Esophagus squamous epithelium (tissue), 5 donors: Measurements from ENCODE around the gene GJA3. TPM values are rescaled to one million over a fixed set of nuclear protein-coding genes. Genes with fewer than 3 reads are reported as not detected.

Source experiments
- DNase-seq: peaks from one replicate; lab custom pipeline; 2025; lab: John Stamatoyannopoulos, UW
- H3K27ac ChIP-seq, 4 donors: fragments of 200-600 bp; sonication (generic); one replicate each; pipeline ENCODE4 v1.5.1; 2016 to 2019; ENCODE audit warnings: mild to moderate bottlenecking in 1 of 4
- H3K27me3 ChIP-seq, 4 donors: fragments of 200-600 bp; sonication (generic); 1 replicate in 3 of 4; 2 replicates in 1 of 4; pipeline versions ENCODE4 v1.5.1 to v1.6.0; 2017 to 2021; ENCODE audit warnings: antibody characterized with exemption in 1 of 4
- H3K36me3 ChIP-seq, 3 donors: fragments of 200-600 bp; sonication (generic); one replicate each; pipeline ENCODE4 v1.5.1; 2016 to 2019
- H3K4me1 ChIP-seq, 3 donors: fragments of 200-600 bp; sonication (generic); one replicate each; pipeline ENCODE4 v1.5.1; 2017 to 2019
- H3K4me3 ChIP-seq, 4 donors: fragments of 200-600 bp; sonication (generic); 1 replicate in 3 of 4; 2 replicates in 1 of 4; pipeline ENCODE4 v1.5.1; 2016 to 2019; ENCODE audit warnings: mild to moderate bottlenecking in 2 of 4, moderate library complexity in 1 of 4
- H3K9me3 ChIP-seq, 3 donors: fragments of 200-600 bp; sonication (generic); one replicate each; pipeline ENCODE4 v1.5.1; 2016 to 2019
- POLR2A ChIP-seq, 4 donors: fragments of 450-650 bp; IDR thresholded peaks; one replicate each; pipeline ENCODE4 v1.6.1; 2017; ENCODE audit warnings: antibody characterized with exemption in 4 of 4, mild to moderate bottlenecking in 4 of 4, moderate library complexity in 3 of 4
- WGBS, 2 donors: methylation state at CpG; one replicate each; pipeline ENCODE4 v1.1.5; 2018; 5-methylcytosine and 5-hydroxymethylcytosine counted together
- intact Hi-C: fragments of 100-400 bp; cut with DNase I; formaldehyde crosslinking; loops from one replicate; pipeline ENCODE4 v1.15.0; 2022
- total RNA-seq, 4 donors: library from RNA; depleted of rRNA; stranded (reverse); fragments of >200 nt; gene quantifications; one replicate each; pipeline ENCODE4 v1.1.0, GENCODE V29; 2016
- TF ChIP-seq, protein P1 (sequence below), 6 experiments: fragments of 450-650 bp in 4 of 6; fragments of 200-600 bp in 2 of 6; sonication (generic) in 2 of 6; IDR thresholded peaks; one replicate each; pipeline ENCODE4 v1.5.1; 2016 to 2019; ENCODE audit warnings: antibody characterized with exemption in 6 of 6, mild to moderate bottlenecking in 4 of 6, moderate library complexity in 4 of 6
- donor health status: DM: yes; HTN: yes; CAD: no.

GJA3 gene
- total RNA-seq, 4 donors from 2014 or later = 0.45 to 1.3 (median 1.00) TPM

DNA sequence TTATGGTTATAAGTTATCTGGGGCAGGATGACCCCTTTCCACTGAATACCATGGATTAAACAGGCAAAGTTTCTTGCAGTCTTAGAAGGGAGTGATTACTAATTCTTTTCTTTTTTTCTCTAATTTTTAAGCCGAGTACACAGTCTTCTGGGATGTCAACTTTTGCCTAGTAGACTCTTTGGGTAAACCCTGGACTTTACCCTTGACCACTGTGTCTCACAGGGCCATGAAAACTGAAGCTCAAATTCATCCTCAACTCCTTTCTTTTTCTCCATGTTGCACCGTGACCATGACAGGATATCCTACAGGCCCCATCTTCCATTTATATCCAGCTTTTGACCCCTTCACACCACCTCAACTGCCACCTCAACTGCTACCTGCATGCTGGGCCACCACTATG is 51.8 kb downstream of the GJA3 start:
- intact Hi-C loops = loop anchor here (10.0 kb wide), 1 partner anchor 46 kb away; no protein-coding TSS in a partner anchor
- 80 to 97% methylated on average over 2 of the region's 2 CpGs for WGBS, 2 donors
- no peak overlapping the region for H3K27ac ChIP-seq
- H3K9me3 ChIP-seq = no peaks in the 10 kb centered on the region
- H3K4me3 ChIP-seq = no peak overlapping the region
- peaks cover 0 to 14% (median 0%) of the 10 kb centered on the region in 4 donors for H3K27me3 ChIP-seq
- H3K4me1 ChIP-seq = peaks cover 0 to 15% (median 3%) of the 10 kb centered on the region in 3 donors
- H3K36me3 ChIP-seq = no peaks in the 10 kb centered on the region
- no peak for DNase-seq
- TF ChIP-seq POLR2A (IDR thresholded peaks at IDR 0.05) = no peak

DNA sequence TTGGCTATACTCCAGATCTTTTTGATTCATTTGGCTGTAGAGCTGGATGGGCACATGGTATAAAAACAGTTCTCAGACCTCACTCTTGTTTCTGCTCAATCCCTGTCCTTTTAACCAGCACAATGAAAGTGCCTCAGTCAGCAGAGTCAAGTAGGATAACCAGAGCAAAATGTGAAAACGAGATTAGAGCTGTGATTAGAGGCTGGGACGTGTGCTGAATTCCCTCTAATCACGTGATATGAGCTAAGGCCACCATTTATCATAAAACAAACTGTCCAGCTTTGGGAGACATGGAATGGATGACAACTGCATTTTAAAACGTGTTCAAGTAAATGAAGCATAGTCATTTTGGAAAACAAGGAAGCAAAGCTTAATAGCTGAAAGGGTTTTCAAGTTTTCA is 54.1 kb downstream of the GJA3 start:
- Histone ChIP-seq H3K36me3 (no peaks in the 10 kb centered on the region), H3K4me1 (peaks cover 0 to 32% (median 3%) of the 10 kb centered on the region in 3 donors), H3K27ac (peak overlapping the region in 2 of 4 donors; percentile 14 to 17), H3K9me3 (no peaks in the 10 kb centered on the region), H3K27me3 (peaks cover 0 to 26% (median 0%) of the 10 kb centered on the region in 4 donors), H3K4me3 (no peak overlapping the region)
- intact Hi-C loops = loop anchor here (10.0 kb wide), 1 partner anchor 48 kb away; no protein-coding TSS in a partner anchor
- no peak for DNase-seq
- TF ChIP-seq POLR2A (IDR thresholded peaks at IDR 0.05) = no peak
- TF ChIP-seq, protein P1, sequence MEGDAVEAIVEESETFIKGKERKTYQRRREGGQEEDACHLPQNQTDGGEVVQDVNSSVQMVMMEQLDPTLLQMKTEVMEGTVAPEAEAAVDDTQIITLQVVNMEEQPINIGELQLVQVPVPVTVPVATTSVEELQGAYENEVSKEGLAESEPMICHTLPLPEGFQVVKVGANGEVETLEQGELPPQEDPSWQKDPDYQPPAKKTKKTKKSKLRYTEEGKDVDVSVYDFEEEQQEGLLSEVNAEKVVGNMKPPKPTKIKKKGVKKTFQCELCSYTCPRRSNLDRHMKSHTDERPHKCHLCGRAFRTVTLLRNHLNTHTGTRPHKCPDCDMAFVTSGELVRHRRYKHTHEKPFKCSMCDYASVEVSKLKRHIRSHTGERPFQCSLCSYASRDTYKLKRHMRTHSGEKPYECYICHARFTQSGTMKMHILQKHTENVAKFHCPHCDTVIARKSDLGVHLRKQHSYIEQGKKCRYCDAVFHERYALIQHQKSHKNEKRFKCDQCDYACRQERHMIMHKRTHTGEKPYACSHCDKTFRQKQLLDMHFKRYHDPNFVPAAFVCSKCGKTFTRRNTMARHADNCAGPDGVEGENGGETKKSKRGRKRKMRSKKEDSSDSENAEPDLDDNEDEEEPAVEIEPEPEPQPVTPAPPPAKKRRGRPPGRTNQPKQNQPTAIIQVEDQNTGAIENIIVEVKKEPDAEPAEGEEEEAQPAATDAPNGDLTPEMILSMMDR (IDR thresholded peaks at IDR 0.05) = no peak
- WGBS, 2 donors = 8 to 12% methylated on average over 4 of the region's 4 CpGs

DNA sequence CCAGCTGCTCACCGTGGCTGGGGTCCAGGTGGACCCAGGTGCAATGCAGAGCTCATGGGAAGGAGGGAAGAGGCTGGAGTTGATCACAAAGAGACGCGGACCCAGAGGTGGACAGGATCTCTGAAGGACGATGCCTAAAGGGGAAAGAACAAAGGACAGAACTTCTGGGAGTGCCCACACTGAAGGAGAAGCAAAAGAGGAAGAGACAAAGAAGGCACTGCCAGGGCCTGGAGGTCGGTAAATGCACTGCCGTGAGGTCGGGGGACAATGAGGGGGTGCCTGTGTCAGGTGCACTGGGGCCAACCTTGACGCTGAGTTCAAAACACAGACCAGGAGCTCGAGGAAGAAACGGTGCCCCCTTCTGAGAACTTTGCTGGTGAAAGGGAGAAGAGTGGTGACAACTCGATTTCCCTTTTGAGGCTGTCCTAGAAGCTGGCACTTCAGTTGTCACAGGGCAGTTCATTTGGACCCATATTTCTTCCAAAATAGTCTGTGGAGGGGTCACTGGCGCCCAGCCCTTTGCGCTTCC is 55.6 kb downstream of the GJA3 start:
- WGBS, 2 donors = 83 to 92% methylated on average over 10 of the region's 13 CpGs
- intact Hi-C loops = loop anchor here (10.0 kb wide), 1 partner anchor 50 kb away; no protein-coding TSS in a partner anchor
- no peak for DNase-seq

DNA sequence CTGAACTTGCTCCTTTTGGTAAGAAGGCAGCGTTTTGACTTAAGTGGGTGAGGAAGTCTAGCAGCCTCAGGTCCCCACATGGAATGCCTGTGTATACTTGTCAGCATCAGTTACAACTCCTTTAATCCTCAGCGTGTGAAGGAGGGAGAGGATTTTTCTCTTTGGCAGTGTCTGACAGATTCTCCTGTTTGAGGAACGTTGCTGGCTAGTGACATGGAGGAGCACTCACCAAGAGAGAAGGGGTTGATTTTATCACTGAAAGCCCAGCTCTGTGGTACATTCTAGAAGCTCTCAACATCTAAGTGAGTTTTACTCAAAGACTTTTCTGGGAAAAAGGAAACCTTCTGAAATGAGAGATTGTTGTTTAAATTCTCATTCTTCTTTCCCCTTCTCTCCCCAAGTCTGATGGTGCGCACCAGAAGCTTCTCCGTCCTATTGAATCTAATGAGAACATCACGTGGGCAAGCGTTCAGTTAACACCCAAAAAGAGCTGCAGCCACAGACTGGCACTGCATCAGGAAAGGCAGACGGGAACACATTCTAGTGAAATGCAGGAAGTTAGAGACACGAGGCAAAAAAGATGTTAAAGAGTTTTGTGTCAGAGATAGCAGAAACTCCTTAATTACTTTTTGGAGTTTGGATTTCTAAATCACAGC is 58.2 kb downstream of the GJA3 start:
- Histone ChIP-seq H3K4me3 (peak overlapping the region in 1 of 4 donors; percentile 8), H3K4me1 (peaks cover 0 to 32% (median 3%) of the 10 kb centered on the region in 3 donors), H3K9me3 (no peaks in the 10 kb centered on the region), H3K36me3 (no peaks in the 10 kb centered on the region), H3K27me3 (peaks cover 0 to 49% (median 0%) of the 10 kb centered on the region in 4 donors), H3K27ac (no peak overlapping the region)
- DNase-seq = no peak
- intact Hi-C loops = loop anchor here (10.0 kb wide), 1 partner anchor 52 kb away; no protein-coding TSS in a partner anchor
- TF ChIP-seq POLR2A (IDR thresholded peaks at IDR 0.05) = no peak
- TF ChIP-seq, protein P1 (IDR thresholded peaks at IDR 0.05) = no peak
- WGBS, 2 donors = 18 to 25% methylated on average over 9 of the region's 9 CpGs

More for the DNA sequence above, 55.6 kb downstream of the GJA3 start:
- Histone ChIP-seq H3K4me3 (no peak overlapping the region), H3K9me3 (no peaks in the 10 kb centered on the region), H3K27ac (no peak overlapping the region), H3K27me3 (peaks cover 0 to 35% (median 0%) of the 10 kb centered on the region in 4 donors), H3K4me1 (peaks cover 0 to 32% (median 3%) of the 10 kb centered on the region in 3 donors), H3K36me3 (no peaks in the 10 kb centered on the region)
- no peak for TF ChIP-seq POLR2A (IDR thresholded peaks at IDR 0.05)
- TF ChIP-seq, protein P1 (IDR thresholded peaks at IDR 0.05) = no peak

DNA sequence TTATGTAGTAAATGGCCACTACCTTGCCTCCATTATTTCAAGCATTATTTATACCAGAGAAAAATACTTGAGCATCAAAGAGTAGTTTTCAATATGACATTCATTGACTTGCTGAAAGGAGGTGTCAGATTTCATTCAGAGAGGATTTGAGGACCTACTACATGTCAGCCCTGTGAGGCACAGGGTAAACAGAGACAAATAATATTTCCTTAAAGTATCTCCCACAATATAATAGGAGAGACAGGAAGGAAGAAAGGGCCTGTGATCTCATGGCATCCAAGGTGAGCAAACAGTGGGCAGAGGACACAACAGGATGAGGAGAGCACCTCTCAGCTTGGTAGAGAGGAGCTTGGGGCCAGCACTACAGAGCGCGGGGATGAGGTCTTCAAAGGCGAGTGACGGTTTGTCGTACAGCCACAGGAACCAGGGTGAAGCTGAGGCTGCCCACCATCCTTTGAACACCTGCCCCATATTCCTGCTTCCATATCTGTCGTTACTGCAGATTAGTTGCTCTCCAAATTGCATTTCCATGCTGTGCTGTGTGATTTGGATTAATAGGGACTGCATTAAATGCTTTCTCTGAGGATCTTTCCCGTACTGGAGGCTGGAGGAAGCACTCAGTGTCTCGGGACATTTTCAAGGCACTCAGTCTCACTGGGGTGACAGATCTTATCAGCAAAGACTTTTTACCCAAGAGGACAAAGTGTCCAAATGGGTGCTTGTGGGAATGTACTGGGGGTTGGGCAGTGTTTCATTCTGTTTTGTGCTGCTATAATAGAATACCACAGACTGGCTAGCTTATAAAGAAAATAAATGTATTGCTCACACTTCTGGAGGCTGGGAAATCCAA is 59.2 kb downstream of the GJA3 start:
- no peak for DNase-seq
- no peaks in the 10 kb centered on the region for H3K9me3 ChIP-seq
- intact Hi-C loops = loop anchor here (10.0 kb wide), 1 partner anchor 53 kb away; no protein-coding TSS in a partner anchor
- TF ChIP-seq POLR2A (IDR thresholded peaks at IDR 0.05) = no peak
- TF ChIP-seq, protein P1 (IDR thresholded peaks at IDR 0.05) = no peak
- peaks cover 0 to 50% (median 0%) of the 10 kb centered on the region in 4 donors for H3K27me3 ChIP-seq
- 37 to 86% methylated on average over 5 to 8 of the region's 8 CpGs for WGBS, 2 donors
- no peaks in the 10 kb centered on the region for H3K36me3 ChIP-seq
- H3K4me1 ChIP-seq = peaks cover 0 to 24% (median 2%) of the 10 kb centered on the region in 3 donors
- no peak overlapping the region for H3K4me3 ChIP-seq
- H3K27ac ChIP-seq = no peak overlapping the region
